OCI-M1 (cell line): ENCODE results near the gene C10orf71.

Experiments
- DNase-seq: peaks from one replicate; lab custom pipeline; 2025; lab: John Stamatoyannopoulos, UW

C10orf71 gene

GRCh38 chr10:49274886-49275285 lies 24.1 kb upstream of the C10orf71 start:
- DNase-seq: no peak

- no peak for DNase-seq
These were observed 23.1 kb upstream of the C10orf71 start for GRCh38 chr10:49275896-49276295.

GRCh38 chr10:49276596-49276995 lies 22.4 kb upstream of the C10orf71 start:
- DNase-seq: no peak

GRCh38 chr10:49277973-49278372 lies 21.0 kb upstream of the C10orf71 start:
- DNase-seq: peak; percentile 10

- no peak for DNase-seq
These were observed 20.4 kb upstream of the C10orf71 start for GRCh38 chr10:49278497-49278981.

- DNase-seq: no peak
These were observed 19.7 kb upstream of the C10orf71 start for GRCh38 chr10:49279015-49279880.

GRCh38 chr10:49280001-49280408 lies 19.0 kb upstream of the C10orf71 start:
- no peak for DNase-seq

GRCh38 chr10:49281461-49281860 lies 17.5 kb upstream of the C10orf71 start:
- no peak for DNase-seq

GRCh38 chr10:49282306-49282705 lies 16.7 kb upstream of the C10orf71 start:
- DNase-seq: no peak

- DNase-seq: peak; percentile 35
These were observed 16.1 kb upstream of the C10orf71 start for GRCh38 chr10:49282879-49283341.

- no peak for DNase-seq
These were observed 15.5 kb upstream of the C10orf71 start for GRCh38 chr10:49283491-49283890.

- DNase-seq: no peak
These were observed 14.6 kb upstream of the C10orf71 start for GRCh38 chr10:49284356-49284755.

GRCh38 chr10:49285232-49285631 lies 13.7 kb upstream of the C10orf71 start:
- peak; percentile 19 for DNase-seq

GRCh38 chr10:49286686-49287085 lies 12.3 kb upstream of the C10orf71 start:
- no peak for DNase-seq

GRCh38 chr10:49287689-49288340 lies 11.2 kb upstream of the C10orf71 start:
- DNase-seq: no peak

GRCh38 chr10:49288341-49289065 lies 10.5 kb upstream of the C10orf71 start:
- no peak for DNase-seq

- no peak for DNase-seq
These were observed 9.5 kb upstream of the C10orf71 start for GRCh38 chr10:49289480-49289879.

- no peak for DNase-seq
These were observed 8.8 kb upstream of the C10orf71 start for GRCh38 chr10:49290131-49290530.

- DNase-seq: no peak
These were observed 8.4 kb upstream of the C10orf71 start for GRCh38 chr10:49290607-49291006.

GRCh38 chr10:49292565-49293207 lies 6.3 kb upstream of the C10orf71 start:
- DNase-seq: no peak

- DNase-seq: no peak
These were observed 5.8 kb upstream of the C10orf71 start for GRCh38 chr10:49293208-49293603.

- no peak for DNase-seq
These were observed 4.2 kb upstream of the C10orf71 start for GRCh38 chr10:49294731-49295130.
